DOHH2 (cell line): ENCODE data around the gene LMO2.

ENCODE experiments used
- EZH2phosphoT487 ChIP-seq: fragments of 200-600 bp; sonication (generic); IDR thresholded peaks from 2 replicates; pipeline ENCODE4 v1.6.1; 2017; ENCODE audit warnings: borderline replicate concordance, mild to moderate bottlenecking, antibody characterized with exemption, low read length, moderate library complexity, mixed read lengths
- TF ChIP-seq, protein P1 (sequence below): fragments of 200-600 bp; sonication (generic); IDR thresholded peaks from one replicate; pipeline ENCODE4 v1.5.1; 2014; ENCODE audit warnings: antibody characterized with exemption, mild to moderate bottlenecking, low read depth, low read length; ENCODE audit not compliant: poor library complexity, severe bottlenecking

DNA sequence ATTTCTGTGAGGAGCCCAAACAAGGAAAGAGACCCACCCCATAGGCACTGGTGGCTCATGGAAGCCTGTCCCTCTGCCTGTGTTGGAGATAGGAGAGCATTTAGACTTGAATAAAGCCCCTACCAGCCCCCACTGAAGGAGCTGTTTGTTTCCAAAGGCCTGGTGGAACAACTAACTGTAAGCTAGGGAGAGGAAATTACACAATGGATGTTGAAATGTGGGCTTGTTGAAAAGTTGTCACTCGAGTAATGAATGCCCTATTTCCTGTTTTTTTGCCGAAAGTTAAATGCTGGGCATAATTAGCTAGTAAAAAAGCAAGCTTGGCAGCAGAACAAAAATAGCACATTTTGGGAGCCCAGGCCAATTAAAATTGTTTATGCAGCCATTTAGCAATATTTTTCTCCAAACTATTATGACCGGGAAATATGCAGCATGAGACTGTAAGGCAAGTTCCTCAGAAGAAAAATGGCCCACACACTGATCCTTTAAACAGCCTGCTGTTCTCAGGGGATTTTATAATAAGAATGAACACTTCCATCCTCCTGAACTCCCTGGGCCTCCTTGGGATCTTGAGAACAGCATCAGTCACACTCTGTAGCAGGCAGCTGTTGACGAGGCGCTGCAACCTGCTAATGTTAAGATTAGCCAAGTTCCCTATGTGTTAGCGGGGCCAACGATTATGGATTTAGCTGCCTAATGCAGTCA, 38.6 kb upstream of the LMO2 start:
- TF ChIP-seq, protein P1, sequence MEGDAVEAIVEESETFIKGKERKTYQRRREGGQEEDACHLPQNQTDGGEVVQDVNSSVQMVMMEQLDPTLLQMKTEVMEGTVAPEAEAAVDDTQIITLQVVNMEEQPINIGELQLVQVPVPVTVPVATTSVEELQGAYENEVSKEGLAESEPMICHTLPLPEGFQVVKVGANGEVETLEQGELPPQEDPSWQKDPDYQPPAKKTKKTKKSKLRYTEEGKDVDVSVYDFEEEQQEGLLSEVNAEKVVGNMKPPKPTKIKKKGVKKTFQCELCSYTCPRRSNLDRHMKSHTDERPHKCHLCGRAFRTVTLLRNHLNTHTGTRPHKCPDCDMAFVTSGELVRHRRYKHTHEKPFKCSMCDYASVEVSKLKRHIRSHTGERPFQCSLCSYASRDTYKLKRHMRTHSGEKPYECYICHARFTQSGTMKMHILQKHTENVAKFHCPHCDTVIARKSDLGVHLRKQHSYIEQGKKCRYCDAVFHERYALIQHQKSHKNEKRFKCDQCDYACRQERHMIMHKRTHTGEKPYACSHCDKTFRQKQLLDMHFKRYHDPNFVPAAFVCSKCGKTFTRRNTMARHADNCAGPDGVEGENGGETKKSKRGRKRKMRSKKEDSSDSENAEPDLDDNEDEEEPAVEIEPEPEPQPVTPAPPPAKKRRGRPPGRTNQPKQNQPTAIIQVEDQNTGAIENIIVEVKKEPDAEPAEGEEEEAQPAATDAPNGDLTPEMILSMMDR, result no peak
- TF ChIP-seq EZH2phosphoT487, result no peak
